ENCODE data around the gene OR13A1. TPM values are rescaled to one million over a fixed set of nuclear protein-coding genes. Genes with fewer than 3 reads are reported as not detected.

Gene OR13A1
- total RNA-seq, 2 experiments from 2014 or later: not detected

- Histone ChIP-seq H3K36me3 (ENCODE audit: insufficient read depth, low read length) (no peaks in the 10 kb centered on the region), H3K27ac (ENCODE audit: low read depth in 1 of 2, low read length in 2 of 2) (no peak overlapping the region), H3K4me1 (ENCODE audit: insufficient read depth, low read length) (no peaks in the 10 kb centered on the region), H3K9me3 (ENCODE audit: control insufficient read depth in 1 of 2, insufficient read depth in 1 of 2, low read length in 2 of 2) (peaks cover 0 to 4% of the 10 kb centered on the region in 2 experiments), H3K4me3 (ENCODE audit: low read length) (no peak overlapping the region), H3K27me3 (ENCODE audit: control insufficient read depth in 1 of 2, insufficient read depth in 2 of 2, low read length in 2 of 2) (peaks cover 0 to 2% of the 10 kb centered on the region in 2 experiments)
- intact Hi-C loops (cut with DNase I, micrococcal nuclease): no loop called here
- ATAC-seq (ENCODE audit: poor library complexity) (no peak), DNase-seq (no peak)
- ChIA-PET POLR2A (no interaction called here), CTCF (interaction anchor here (0.5 kb wide), 1 partner anchor 27 kb away, joined by 3 read pairs; no protein-coding TSS in a partner anchor)
- H3K36me3 Mint-ChIP-seq (ENCODE audit: low read depth): no peaks in the 10 kb centered on the region
- H3K9me3 Mint-ChIP-seq: no peaks in the 10 kb centered on the region
- no peaks in the 10 kb centered on the region for H3K4me1 Mint-ChIP-seq (ENCODE audit: low read depth)
- H3K27ac Mint-ChIP-seq: no peak overlapping the region
- H3K27me3 Mint-ChIP-seq: no peaks in the 10 kb centered on the region
- H3K4me3 Mint-ChIP-seq: no peak overlapping the region
- TF ChIP-seq CTCF (IDR thresholded peaks at IDR 0.05): no peak
These were observed 33.3 kb downstream of the OR13A1 start for GRCh38 chr10:45282061-45282460.

- Mint-ChIP-seq H3K27me3 (no peaks in the 10 kb centered on the region), H3K27ac (no peak overlapping the region), H3K4me1 (ENCODE audit: low read depth) (no peaks in the 10 kb centered on the region), H3K9me3 (no peaks in the 10 kb centered on the region), H3K4me3 (no peak overlapping the region), H3K36me3 (ENCODE audit: low read depth) (no peaks in the 10 kb centered on the region)
- H3K27me3 ChIP-seq (ENCODE audit: control insufficient read depth in 1 of 2, insufficient read depth in 2 of 2, low read length in 2 of 2): peaks cover 0 to 2% of the 10 kb centered on the region in 2 experiments
- H3K4me1 ChIP-seq (ENCODE audit: insufficient read depth, low read length): no peaks in the 10 kb centered on the region
- H3K9me3 ChIP-seq (ENCODE audit: control insufficient read depth in 1 of 2, insufficient read depth in 1 of 2, low read length in 2 of 2): no peaks in the 10 kb centered on the region
- H3K27ac ChIP-seq (ENCODE audit: low read depth in 1 of 2, low read length in 2 of 2): no peak overlapping the region
- no peak overlapping the region for H3K4me3 ChIP-seq (ENCODE audit: low read length)
- intact Hi-C loops (cut with DNase I, micrococcal nuclease): no loop called here
- ATAC-seq (ENCODE audit: poor library complexity) (no peak), DNase-seq (no peak)
- TF ChIP-seq CTCF (IDR thresholded peaks at IDR 0.05): no peak
- ChIA-PET POLR2A (no interaction called here), CTCF (no interaction called here)
- no peaks in the 10 kb centered on the region for H3K36me3 ChIP-seq (ENCODE audit: insufficient read depth, low read length)
These were observed 35.2 kb downstream of the OR13A1 start for GRCh38 chr10:45280113-45280760.

- H3K9me3 Mint-ChIP-seq: no peaks in the 10 kb centered on the region
- H3K4me3 Mint-ChIP-seq: no peak overlapping the region
- no peaks in the 10 kb centered on the region for H3K36me3 ChIP-seq (ENCODE audit: insufficient read depth, low read length)
- no peak overlapping the region for H3K27ac ChIP-seq (ENCODE audit: low read depth in 1 of 2, low read length in 2 of 2)
- H3K27me3 ChIP-seq (ENCODE audit: control insufficient read depth in 1 of 2, insufficient read depth in 2 of 2, low read length in 2 of 2): peaks cover 0 to 2% of the 10 kb centered on the region in 2 experiments
- H3K36me3 Mint-ChIP-seq (ENCODE audit: low read depth): no peaks in the 10 kb centered on the region
- POLR2A ChIA-PET: no interaction called here
- H3K4me3 ChIP-seq (ENCODE audit: low read length): no peak overlapping the region
- DNase-seq (no peak), ATAC-seq (ENCODE audit: poor library complexity) (no peak)
- no peaks in the 10 kb centered on the region for H3K27me3 Mint-ChIP-seq
- H3K9me3 ChIP-seq (ENCODE audit: control insufficient read depth in 1 of 2, insufficient read depth in 1 of 2, low read length in 2 of 2): no peaks in the 10 kb centered on the region
- no peak overlapping the region for H3K27ac Mint-ChIP-seq
- CTCF ChIA-PET: no interaction called here
- no peaks in the 10 kb centered on the region for H3K4me1 ChIP-seq (ENCODE audit: insufficient read depth, low read length)
- H3K4me1 Mint-ChIP-seq (ENCODE audit: low read depth): no peaks in the 10 kb centered on the region
- intact Hi-C loops (cut with DNase I, micrococcal nuclease): no loop called here
- TF ChIP-seq CTCF (IDR thresholded peaks at IDR 0.05): no peak
These were observed 35.7 kb downstream of the OR13A1 start for GRCh38 chr10:45279682-45280081.

All from CD4-positive, alpha-beta T cell (primary cell).